Right ventricle myocardium superior (tissue), 1 donor: ENCODE data around the gene SLC22A16. TPM values are rescaled to one million over a fixed set of nuclear protein-coding genes. Genes with fewer than 3 reads are reported as not detected.
"Not testable (repeated sequence)": the region's sequence is repeated elsewhere in the genome, so short reads cannot be mapped to it uniquely, and the experiment has no call there.

Source experiments
- ATAC-seq: fragments of 200-7000 bp; cut with Tn5 transposase; one replicate; pipeline ENCODE4 v1.9.1; 2020; ENCODE audit warnings: mild to moderate bottlenecking; ENCODE audit not compliant: poor library complexity
- DNase-seq: peaks from one replicate; pipeline ENCODE4 v3.0.0-alpha.2; 2020
- intact Hi-C: fragments of 100-400 bp; cut with DNase I; formaldehyde crosslinking; loops from one replicate; pipeline ENCODE4 v1.11.2; 2022
- total RNA-seq: library from RNA; stranded (reverse); fragmentation: NEBNext Ultra II Directional; extraction: Animal tissue kit (Norgen Biotek cat#: 25700); gene quantifications from one replicate; pipeline ENCODE4 v1.2.1, GENCODE V29; 2021
- donor health status: DM: no; HTN: yes; CAD: no; lungs with severe emphysema.

The SLC22A16 gene
- total RNA-seq, 1 donor from 2014 or later, result not detected

DNA sequence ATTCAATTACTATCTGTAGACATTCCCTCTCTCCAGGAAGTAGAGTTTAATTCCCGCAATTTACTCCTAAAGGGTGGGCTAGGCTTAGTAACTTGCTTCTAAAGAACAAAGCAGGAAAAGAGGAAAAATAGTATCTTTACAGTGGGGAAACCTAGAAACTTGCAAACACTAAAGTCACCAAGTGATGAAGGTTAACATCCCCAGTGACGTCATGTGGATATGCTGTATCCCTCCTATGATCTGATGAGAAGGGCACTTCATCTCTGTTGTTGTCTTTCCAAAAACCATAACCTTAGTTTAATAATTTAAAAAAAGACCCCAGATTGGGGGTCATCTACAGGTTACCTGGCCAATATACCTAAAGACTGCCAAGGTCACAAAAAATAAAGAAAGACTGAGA, 17.3 kb downstream of the SLC22A16 start:
- DNase-seq, result no peak
- intact Hi-C loops, result no loop called here

DNA sequence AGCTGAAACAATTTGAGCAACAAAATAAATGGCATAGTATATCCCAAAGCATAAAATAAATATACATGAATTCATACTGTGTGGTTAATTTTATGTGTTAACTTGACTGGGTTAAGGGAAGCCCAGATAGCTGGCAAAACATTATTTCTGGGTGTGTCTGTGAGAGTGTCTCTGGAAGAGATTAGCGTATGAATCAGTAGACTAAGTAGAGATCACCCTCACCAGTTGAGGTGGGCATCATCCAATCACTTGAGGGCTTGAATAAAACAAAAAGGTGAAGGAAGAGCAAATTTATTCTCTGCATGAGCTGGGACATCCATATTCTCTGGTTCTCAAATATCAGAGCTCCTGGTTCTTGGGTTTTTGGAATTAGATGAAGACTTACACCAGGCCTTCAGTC, 17.9 kb downstream of the SLC22A16 start:
- no peak for ATAC-seq
- intact Hi-C loops, result no loop called here

More for the DNA sequence above, 17.3 kb downstream of the SLC22A16 start:
- no peak for ATAC-seq

DNA sequence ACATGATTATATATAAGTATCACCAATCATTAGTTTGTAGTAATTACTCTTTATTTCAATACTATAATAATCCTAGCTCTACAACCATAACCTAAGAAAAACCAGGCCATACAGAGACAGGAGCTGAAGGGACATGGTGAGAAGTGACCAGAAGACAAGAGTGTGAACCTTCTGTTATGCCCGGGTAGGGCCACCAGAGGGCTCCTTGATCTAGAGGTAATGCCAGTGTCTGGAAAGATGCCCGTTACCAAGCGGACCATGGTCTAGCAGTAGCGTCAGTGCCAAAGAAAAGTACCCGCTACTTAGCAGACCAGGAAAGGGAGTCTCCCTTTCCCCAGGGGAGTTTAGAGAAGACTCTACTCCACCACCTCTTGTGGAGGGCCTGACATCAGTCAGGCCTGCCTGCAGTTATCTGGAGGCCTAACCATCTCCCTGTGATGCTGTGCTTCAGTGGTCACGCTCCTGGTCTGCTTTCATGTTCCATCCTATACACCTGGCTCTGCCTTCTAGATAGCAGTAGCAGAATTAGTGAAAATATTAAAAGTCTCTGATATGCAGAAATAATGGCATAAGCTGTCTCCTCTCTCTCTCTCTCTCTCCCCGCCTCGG, 18.7 kb downstream of the SLC22A16 start:
- DNase-seq, result peak; percentile 47
- ATAC-seq, intact Hi-C loops: not testable (repeated sequence)

More for the DNA sequence above, 17.9 kb downstream of the SLC22A16 start:
- DNase-seq, result no peak

- intact Hi-C loops, result no loop called here
- ATAC-seq (no peak), DNase-seq (no peak)
These were observed 19.7 kb downstream of the SLC22A16 start for GRCh38 chr6:110456694-110457093.

- ATAC-seq, result no peak
- intact Hi-C loops, result no loop called here
- DNase-seq, result no peak
These were observed 26.9 kb downstream of the SLC22A16 start for GRCh38 chr6:110449541-110449895.

DNA sequence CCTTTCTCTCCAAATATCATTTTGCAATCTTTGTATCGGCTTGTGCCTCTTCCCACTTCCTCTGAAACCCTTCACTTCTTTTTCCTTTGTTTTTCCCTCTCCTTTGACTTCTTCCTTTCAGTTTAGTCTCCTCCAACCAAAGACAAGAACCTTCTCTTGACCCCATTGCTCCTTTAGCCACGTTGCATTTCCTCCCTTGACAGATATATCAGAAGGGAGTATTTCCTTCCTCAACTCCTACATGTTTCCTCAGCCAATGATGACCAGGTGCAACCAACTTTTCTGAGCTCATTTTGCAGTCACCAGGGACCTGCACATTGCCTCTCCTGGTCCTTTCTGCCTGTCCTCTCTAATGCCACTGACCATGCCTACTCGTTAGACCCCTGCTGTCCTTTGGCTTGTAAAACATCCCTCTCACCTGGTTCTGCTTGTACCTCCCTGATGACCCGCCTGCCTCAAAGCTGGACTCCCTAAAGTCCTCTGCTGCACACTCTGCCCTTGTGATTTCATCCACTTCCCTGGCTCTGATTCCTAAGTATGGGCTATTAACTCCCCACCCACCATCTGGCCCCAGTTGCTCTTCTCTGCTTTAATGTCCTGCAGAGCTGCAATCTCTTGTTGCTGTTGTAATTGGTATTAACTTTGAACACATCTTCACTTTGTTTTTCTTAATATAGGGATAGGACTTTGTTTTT, 27.4 kb downstream of the SLC22A16 start:
- intact Hi-C loops, result no loop called here
- no peak for ATAC-seq
- no peak for DNase-seq

- ATAC-seq, result no peak
- intact Hi-C loops, result no loop called here
- no peak for DNase-seq
These were observed 28.7 kb downstream of the SLC22A16 start for GRCh38 chr6:110447761-110448160.

DNA sequence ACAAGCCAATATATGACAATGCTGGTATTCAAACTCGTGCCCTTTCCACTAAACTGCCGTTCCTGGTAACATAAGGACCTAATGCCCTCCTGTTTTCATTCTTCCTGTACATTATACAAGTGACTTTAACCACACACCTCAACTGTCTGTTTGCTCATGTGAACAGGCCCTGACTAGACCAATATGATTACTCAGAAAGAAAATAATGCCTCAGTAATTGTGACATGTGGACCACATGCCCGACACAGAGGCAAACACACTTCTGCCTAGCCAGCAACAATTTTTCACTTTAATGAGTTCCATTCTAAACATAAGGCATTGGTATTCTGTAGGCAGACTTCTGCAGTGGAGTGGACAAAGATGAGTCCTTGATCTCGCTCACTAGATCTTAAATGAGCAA, 30.0 kb downstream of the SLC22A16 start:
- no peak for DNase-seq
- intact Hi-C loops, result no loop called here
- ATAC-seq, result no peak

DNA sequence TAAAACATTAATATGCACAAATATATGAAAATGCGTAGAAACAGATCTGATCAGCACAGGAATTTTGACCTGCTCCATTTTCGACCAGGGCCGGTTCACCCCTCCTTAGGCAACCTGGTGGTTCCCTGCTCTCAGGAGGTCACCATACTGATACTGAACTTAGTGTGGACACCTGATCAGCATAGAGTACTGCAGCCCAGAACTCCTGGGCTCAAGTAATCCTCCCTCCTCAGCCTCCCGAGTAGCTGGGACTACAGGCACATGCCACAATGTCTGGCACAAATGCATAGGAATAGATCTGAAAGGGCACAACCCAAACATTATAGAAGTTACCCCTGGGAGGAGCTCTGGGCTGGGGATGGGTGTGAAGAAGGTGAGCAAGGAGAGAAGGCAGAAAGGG, 36.4 kb downstream of the SLC22A16 start:
- DNase-seq (no peak), ATAC-seq (no peak)
- intact Hi-C loops, result no loop called here

GRCh38 chr6:110439356-110439755, 37.1 kb downstream of the SLC22A16 start:
- ATAC-seq (no peak), DNase-seq (no peak)
- intact Hi-C loops, result no loop called here

- intact Hi-C loops, result no loop called here
- DNase-seq (no peak), ATAC-seq (no peak)
These were observed 41.3 kb downstream of the SLC22A16 start for GRCh38 chr6:110434961-110435602.

- no peak for ATAC-seq
- DNase-seq, result no peak
- intact Hi-C loops, result no loop called here
These were observed 44.0 kb downstream of the SLC22A16 start for GRCh38 chr6:110432285-110432900.

DNA sequence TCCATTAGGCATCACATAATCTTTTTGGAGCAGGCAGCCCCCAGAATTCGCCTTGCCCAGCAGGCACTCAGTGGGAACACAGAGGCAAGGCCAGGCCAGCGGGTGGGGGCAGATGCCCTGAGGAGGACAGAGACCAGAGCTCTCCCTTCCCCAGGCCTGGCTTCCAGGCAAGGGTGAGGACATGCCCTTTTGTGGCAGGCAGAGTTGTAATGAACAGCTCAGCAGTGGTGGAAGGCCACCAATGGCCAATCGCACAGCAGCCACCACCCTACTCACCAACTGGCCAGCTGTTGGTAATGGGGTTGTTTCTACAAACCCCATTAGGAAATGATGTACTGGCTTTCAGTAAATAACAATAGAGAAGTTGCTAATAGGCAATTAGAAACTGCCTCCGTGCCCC, 45.7 kb downstream of the SLC22A16 start:
- DNase-seq (no peak), ATAC-seq (no peak)
- intact Hi-C loops, result no loop called here

DNA sequence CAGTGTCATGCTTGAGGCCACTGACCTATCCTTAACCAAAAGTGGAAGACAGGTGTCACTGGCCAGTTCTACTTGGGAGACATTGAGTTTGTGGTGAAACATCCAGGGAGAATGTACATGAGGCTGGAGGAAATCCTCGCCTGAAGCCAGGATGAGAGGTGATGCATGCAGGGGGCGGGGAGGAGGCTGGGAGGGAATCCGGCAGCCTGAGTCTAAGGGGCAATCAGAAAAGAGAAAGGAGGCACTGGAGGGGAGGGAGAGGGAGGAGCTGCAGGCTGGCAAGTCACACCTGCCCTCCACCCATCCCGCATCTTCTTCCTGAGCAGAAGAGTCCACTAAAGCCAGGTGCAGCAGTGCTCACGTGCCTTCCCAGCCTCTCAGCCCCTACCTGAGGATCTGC, 46.2 kb downstream of the SLC22A16 start:
- intact Hi-C loops, result no loop called here
- ATAC-seq (no peak), DNase-seq (no peak)

DNA sequence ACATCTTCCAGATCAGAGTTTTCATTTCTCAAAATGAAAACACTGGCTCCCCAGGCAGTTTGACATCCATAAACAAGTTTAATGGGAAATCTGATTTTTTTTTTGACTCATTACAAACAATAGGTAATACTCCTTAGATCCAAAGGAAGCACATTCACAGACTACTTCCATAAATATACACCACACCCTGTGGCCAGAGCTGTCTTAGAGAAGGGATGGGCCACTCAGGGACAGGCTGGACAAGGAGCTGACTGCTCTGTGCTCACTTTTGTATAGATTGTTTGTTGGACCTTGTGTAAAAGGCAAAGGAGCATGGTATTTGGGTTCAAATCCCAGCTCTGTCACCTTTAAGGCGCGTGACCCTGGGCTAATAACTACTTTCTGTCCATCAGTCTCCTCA, 48.3 kb downstream of the SLC22A16 start:
- intact Hi-C loops, result no loop called here
- DNase-seq, result no peak
- no peak for ATAC-seq

DNA sequence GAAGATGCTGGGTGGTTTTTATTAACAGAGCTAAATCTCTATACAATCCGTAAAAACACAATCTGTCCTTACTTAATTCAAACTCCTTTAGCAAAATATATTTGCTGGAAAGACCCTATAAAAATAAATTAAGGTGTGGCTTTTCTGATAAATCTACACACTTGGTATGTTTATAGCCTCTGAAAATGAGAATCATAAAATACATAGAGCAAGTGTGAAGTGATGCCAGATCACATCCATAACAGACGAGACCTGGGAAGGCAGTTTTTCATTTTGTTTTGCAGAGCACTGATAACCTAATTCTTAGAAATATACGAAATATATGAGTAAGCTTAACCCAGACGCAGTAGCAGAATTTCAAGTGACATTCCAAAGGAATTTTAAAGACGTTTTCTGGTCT, 50.6 kb downstream of the SLC22A16 start:
- DNase-seq (no peak), ATAC-seq (no peak)
- intact Hi-C loops, result no loop called here

GRCh38 chr6:110422444-110422822, 54.0 kb downstream of the SLC22A16 start:
- intact Hi-C loops, result no loop called here
- DNase-seq, result no peak
- ATAC-seq, result no peak

- intact Hi-C loops, result no loop called here
- ATAC-seq (no peak), DNase-seq (no peak)
These were observed 54.5 kb downstream of the SLC22A16 start for GRCh38 chr6:110421749-110422443.

GRCh38 chr6:110419028-110419739, 57.2 kb downstream of the SLC22A16 start:
- ATAC-seq (no peak), DNase-seq (no peak)
- intact Hi-C loops, result no loop called here
